AG10803 (cell line): Measurements from ENCODE around the gene SMARCA2.

Experiments used
- DNase-seq: peaks from one replicate; pipeline ENCODE4 v3.0.0; 2010; ENCODE audit warnings: low read depth
- H3K4me3 ChIP-seq: 2 replicates; pipeline ENCODE4 v1.5.1; 2011; ENCODE audit warnings: mild to moderate bottlenecking, low read length, control low read depth
- TF ChIP-seq, protein P1 (sequence below): conservative IDR thresholded peaks from 2 replicates; pipeline ENCODE4 v1.5.1; 2011; ENCODE audit warnings: mild to moderate bottlenecking, low read length, control low read depth, inconsistent platforms

Gene SMARCA2

GRCh38 chr9:2024888-2025782 lies 10.0 kb downstream of the SMARCA2 start:
- no peak overlapping the region for H3K4me3 ChIP-seq
- TF ChIP-seq, protein P1, sequence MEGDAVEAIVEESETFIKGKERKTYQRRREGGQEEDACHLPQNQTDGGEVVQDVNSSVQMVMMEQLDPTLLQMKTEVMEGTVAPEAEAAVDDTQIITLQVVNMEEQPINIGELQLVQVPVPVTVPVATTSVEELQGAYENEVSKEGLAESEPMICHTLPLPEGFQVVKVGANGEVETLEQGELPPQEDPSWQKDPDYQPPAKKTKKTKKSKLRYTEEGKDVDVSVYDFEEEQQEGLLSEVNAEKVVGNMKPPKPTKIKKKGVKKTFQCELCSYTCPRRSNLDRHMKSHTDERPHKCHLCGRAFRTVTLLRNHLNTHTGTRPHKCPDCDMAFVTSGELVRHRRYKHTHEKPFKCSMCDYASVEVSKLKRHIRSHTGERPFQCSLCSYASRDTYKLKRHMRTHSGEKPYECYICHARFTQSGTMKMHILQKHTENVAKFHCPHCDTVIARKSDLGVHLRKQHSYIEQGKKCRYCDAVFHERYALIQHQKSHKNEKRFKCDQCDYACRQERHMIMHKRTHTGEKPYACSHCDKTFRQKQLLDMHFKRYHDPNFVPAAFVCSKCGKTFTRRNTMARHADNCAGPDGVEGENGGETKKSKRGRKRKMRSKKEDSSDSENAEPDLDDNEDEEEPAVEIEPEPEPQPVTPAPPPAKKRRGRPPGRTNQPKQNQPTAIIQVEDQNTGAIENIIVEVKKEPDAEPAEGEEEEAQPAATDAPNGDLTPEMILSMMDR, result no peak
- peak; percentile 83 for DNase-seq

DNA sequence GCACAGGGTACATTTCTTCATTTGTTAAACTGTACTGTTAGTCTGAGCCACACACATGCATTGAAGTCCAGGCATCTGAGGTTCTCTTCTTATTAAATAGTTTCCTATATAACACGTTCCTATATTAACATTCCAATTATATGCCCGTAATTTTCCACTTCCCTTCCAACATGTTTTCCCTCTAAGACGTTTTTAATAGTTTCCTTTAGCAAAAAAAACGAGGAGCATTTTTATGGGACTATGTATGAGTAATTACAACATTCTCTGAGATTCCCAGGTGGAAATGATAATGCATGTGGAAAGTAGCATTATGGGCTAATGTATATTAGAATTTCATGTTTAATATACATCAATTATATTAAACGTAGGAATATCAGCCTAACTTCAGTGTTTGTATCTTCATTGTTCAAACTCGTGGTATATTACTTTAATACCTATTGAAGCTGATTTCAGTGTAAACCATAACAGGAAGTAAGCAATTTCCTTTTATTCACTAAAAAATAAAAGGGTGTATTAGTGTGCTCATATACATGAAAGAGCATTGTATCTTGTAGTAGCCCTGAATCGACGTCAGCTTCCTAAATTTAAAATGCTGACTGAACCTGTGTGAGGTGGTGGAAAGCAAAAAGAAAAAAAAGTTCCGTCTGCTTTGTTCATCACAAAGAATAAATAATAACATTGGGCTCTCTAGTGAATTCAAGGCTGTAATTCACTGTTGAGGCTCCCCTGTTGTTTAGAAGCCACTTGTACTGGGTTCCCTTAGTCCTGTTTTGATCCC lies 11.3 kb downstream of the SMARCA2 start:
- H3K4me3 ChIP-seq, result no peak overlapping the region
- no peak for DNase-seq
- TF ChIP-seq, protein P1, result no peak

GRCh38 chr9:2027543-2028160 lies 12.5 kb downstream of the SMARCA2 start:
- TF ChIP-seq, protein P1, result no peak
- DNase-seq, result no peak
- H3K4me3 ChIP-seq, result no peak overlapping the region

GRCh38 chr9:2028888-2029287 lies 13.7 kb downstream of the SMARCA2 start:
- TF ChIP-seq, protein P1, result no peak
- DNase-seq, result no peak
- no peak overlapping the region for H3K4me3 ChIP-seq

- no peak overlapping the region for H3K4me3 ChIP-seq
- no peak for DNase-seq
- TF ChIP-seq, protein P1, result no peak
These were observed 14.6 kb downstream of the SMARCA2 start for GRCh38 chr9:2029666-2030170.

GRCh38 chr9:2032234-2032633 lies 17.1 kb downstream of the SMARCA2 start:
- TF ChIP-seq, protein P1, result no peak
- peak; percentile 35 for DNase-seq
- H3K4me3 ChIP-seq, result peak overlapping the region; percentile 16; the same call in 1 of the 2 replicates
